ENCODE data around the gene TBRG1.

Gene TBRG1

GRCh38 chr11:124667601-124668000, 44.9 kb downstream of the TBRG1 start:
- DNase-seq: no peak

- DNase-seq: peak; percentile 54
Measured at GRCh38 chr11:124669193-124669592, 46.5 kb downstream of the TBRG1 start.

GRCh38 chr11:124670732-124671131, 48.1 kb downstream of the TBRG1 start:
- DNase-seq: no peak

- no peak for DNase-seq
Measured at GRCh38 chr11:124672536-124673215, 50.0 kb downstream of the TBRG1 start.

- peak; percentile 90 for DNase-seq
Measured at GRCh38 chr11:124673333-124674167, 50.9 kb downstream of the TBRG1 start, which contains the start of the genes SIAE and SPA17. Gene SIAE, minus strand, starts transcription at chr11:124673739. Its CDS starts 31 bp downstream, at chr11:124673708. Gene SPA17, plus strand, starts transcription at chr11:124673904. Its CDS starts 1,361 bp downstream, at chr11:124675265.

GRCh38 chr11:124674168-124674517, 51.5 kb downstream of the TBRG1 start:
- DNase-seq: no peak

- no peak for DNase-seq
Measured at GRCh38 chr11:124674571-124674970, 51.9 kb downstream of the TBRG1 start.

GRCh38 chr11:124676386-124676785, 53.7 kb downstream of the TBRG1 start:
- DNase-seq: no peak

GRCh38 chr11:124678416-124678815, 55.8 kb downstream of the TBRG1 start:
- no peak for DNase-seq

GRCh38 chr11:124681421-124681820, 58.8 kb downstream of the TBRG1 start:
- DNase-seq: no peak

GRCh38 chr11:124682443-124682842, 59.8 kb downstream of the TBRG1 start:
- DNase-seq: no peak
